GM19463 (cell line): ENCODE results near the gene TRMT10B.
"Not testable (repeated sequence)": the region's sequence is repeated elsewhere in the genome, so short reads cannot be mapped to it uniquely, and the experiment has no call there.

Source experiments
- ATAC-seq: cut with Tn5 transposase; IDR thresholded peaks from one replicate; pipeline ENCODE4 v1.9.1; 2021; ENCODE audit warnings: mild to moderate bottlenecking, moderate library complexity; ENCODE audit not compliant: unreplicated experiment

The TRMT10B gene

GRCh38 chr9:37798677-37799076 lies 45.1 kb downstream of the TRMT10B start:
- ATAC-seq = no peak

- peak; percentile 72 for ATAC-seq
These were observed 47.2 kb downstream of the TRMT10B start, which contains the start of gene DCAF10 for GRCh38 chr9:37800631-37801286. TSS of gene DCAF10 (plus strand) at chr9:37800797. CDS start at chr9:37800867, 70 bp downstream.

- peak; percentile 38 for ATAC-seq
These were observed 47.8 kb downstream of the TRMT10B start for GRCh38 chr9:37801287-37801850.

- ATAC-seq = no peak
These were observed 48.5 kb downstream of the TRMT10B start for GRCh38 chr9:37801959-37802711.

- ATAC-seq = no peak
These were observed 52.7 kb downstream of the TRMT10B start for GRCh38 chr9:37806271-37806670.

GRCh38 chr9:37809676-37810075 lies 56.1 kb downstream of the TRMT10B start:
- not testable (repeated sequence) for ATAC-seq

- no peak for ATAC-seq
These were observed 58.4 kb downstream of the TRMT10B start for GRCh38 chr9:37811906-37812476.

- no peak for ATAC-seq
These were observed 59.3 kb downstream of the TRMT10B start for GRCh38 chr9:37812773-37813379.

GRCh38 chr9:37818849-37819248 lies 65.2 kb downstream of the TRMT10B start:
- no peak for ATAC-seq

GRCh38 chr9:37820142-37820541 lies 66.5 kb downstream of the TRMT10B start:
- ATAC-seq = no peak

GRCh38 chr9:37825174-37825573 lies 71.6 kb downstream of the TRMT10B start:
- not testable (repeated sequence) for ATAC-seq

GRCh38 chr9:37827483-37828165 lies 74.0 kb downstream of the TRMT10B start:
- ATAC-seq = no peak
